ENCODE data around the gene RPS16.
A peak's percentile ranks its signal among the peaks of the same experiment; 100 is the strongest.

Gene RPS16

DNA sequence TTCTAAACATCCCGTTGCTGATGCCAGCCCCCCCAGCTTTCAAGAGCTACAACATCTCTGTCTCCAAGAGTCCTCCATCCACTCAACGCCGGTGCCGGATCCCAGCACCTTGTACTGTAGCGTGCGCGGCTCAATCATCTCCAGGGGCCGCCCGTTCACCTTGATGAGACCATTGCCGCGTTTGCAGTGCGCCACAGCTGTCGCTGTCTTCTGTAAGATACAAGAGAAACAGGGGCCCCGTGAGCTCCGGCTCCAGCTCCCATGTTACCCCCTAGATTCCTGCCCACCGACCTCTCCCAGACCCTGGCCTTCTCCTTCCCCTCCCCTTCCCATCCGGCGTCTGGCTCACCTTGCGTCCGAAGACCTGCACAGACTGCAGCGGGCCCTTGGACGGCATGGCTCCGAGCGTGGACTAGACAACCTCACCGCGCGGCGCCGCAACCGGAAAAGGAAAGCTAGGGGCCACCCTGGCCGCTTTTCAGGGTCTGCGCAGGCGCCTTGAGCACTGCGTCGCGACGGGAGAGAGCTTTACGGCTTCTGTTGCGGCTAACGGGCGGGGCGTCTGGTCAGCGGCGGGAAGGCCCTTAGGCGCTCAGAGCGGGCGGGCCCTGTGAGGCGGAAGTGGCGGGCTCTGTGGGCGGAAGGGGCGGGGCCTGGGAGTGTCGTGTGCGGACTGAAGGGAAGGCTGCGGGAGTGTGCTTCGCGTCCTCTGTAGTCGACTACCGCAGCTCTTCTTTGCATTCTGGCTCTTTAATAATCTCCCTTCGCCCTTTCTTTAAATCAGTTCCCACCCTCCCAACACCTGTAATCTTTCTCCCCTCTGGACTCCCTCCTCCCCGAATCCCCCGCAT, at the start of gene RPS16 (continued):
- TF ChIP-seq ZNF10 (tag by site-specific recombination; IDR thresholded peaks at IDR 0.05) (peak; percentile 12; the same call in 1 of the 2 replicates), KLF16 (tag by site-specific recombination; IDR thresholded peaks at IDR 0.05) (peak; percentile 93), ZNF174 (tag by site-specific recombination; IDR thresholded peaks at IDR 0.05) (no peak), ZBTB8A (tag by site-specific recombination; IDR thresholded peaks at IDR 0.05) (peak; percentile 75), ZNF423 (tag by site-specific recombination; IDR thresholded peaks at IDR 0.05) (no peak), GLIS1 (tag by site-specific recombination; IDR thresholded peaks at IDR 0.05) (peak; percentile 67), ZIC2 (tag by site-specific recombination; IDR thresholded peaks at IDR 0.05) (0 out of 2 replicates have a peak, but pooled peaks have one; percentile 24), ZNF157 (tag by site-specific recombination; IDR thresholded peaks at IDR 0.05) (peak; percentile 32; the same call in 1 of the 2 replicates), ZFHX2 (tag by site-specific recombination; conservative IDR thresholded peaks at IDR 0.05) (peak; percentile 92), ZNF654 (tag by site-specific recombination; IDR thresholded peaks at IDR 0.05; ENCODE audit: low read depth) (no peak), ZSCAN5A (tag by site-specific recombination; IDR thresholded peaks at IDR 0.05) (peak; percentile 61; the same call in 1 of the 2 replicates), ZNF792 (tag by site-specific recombination; IDR thresholded peaks at IDR 0.05) (no peak), GLIS2 (tag by site-specific recombination; IDR thresholded peaks at IDR 0.05) (peak; percentile 74), BCL11B (tag by site-specific recombination; IDR thresholded peaks at IDR 0.05; ENCODE audit: low read depth) (peak; percentile 94), ZNF416 (tag by site-specific recombination; IDR thresholded peaks at IDR 0.05) (no peak; the same call in 1 of the 2 replicates), ZNF514 (tag by site-specific recombination; IDR thresholded peaks at IDR 0.05) (no peak), ZNF202 (tag by site-specific recombination; IDR thresholded peaks at IDR 0.05; ENCODE audit: borderline replicate concordance) (no peak), ZFP3 (tag by site-specific recombination; IDR thresholded peaks at IDR 0.05; ENCODE audit: low read depth) (no peak), KLF10 (tag by site-specific recombination; IDR thresholded peaks at IDR 0.05) (peak; percentile 87), ZNF16 (tag by site-specific recombination; IDR thresholded peaks at IDR 0.05; ENCODE audit: low read depth) (peak; percentile 50; the same call in 1 of the 2 replicates), ZFP37 (tag by site-specific recombination; IDR thresholded peaks at IDR 0.05) (peak; percentile 99), ZNF175 (tag by site-specific recombination; IDR thresholded peaks at IDR 0.05) (no peak), ZNF398 (tag by site-specific recombination; IDR thresholded peaks at IDR 0.05) (no peak), ZNF530 (tag by site-specific recombination; IDR thresholded peaks at IDR 0.05; ENCODE audit: low read depth) (no peak), ZNF529 (tag by site-specific recombination; IDR thresholded peaks at IDR 0.05; ENCODE audit: insufficient replicate concordance) (no peak), ZNF248 (tag by site-specific recombination; IDR thresholded peaks at IDR 0.05) (no peak), FEZF1 (tag by site-specific recombination; IDR thresholded peaks at IDR 0.05) (no peak), ZNF510 (tag by site-specific recombination; IDR thresholded peaks at IDR 0.05; ENCODE audit: insufficient replicate concordance) (no peak)
- TF ChIP-seq, protein P1, sequence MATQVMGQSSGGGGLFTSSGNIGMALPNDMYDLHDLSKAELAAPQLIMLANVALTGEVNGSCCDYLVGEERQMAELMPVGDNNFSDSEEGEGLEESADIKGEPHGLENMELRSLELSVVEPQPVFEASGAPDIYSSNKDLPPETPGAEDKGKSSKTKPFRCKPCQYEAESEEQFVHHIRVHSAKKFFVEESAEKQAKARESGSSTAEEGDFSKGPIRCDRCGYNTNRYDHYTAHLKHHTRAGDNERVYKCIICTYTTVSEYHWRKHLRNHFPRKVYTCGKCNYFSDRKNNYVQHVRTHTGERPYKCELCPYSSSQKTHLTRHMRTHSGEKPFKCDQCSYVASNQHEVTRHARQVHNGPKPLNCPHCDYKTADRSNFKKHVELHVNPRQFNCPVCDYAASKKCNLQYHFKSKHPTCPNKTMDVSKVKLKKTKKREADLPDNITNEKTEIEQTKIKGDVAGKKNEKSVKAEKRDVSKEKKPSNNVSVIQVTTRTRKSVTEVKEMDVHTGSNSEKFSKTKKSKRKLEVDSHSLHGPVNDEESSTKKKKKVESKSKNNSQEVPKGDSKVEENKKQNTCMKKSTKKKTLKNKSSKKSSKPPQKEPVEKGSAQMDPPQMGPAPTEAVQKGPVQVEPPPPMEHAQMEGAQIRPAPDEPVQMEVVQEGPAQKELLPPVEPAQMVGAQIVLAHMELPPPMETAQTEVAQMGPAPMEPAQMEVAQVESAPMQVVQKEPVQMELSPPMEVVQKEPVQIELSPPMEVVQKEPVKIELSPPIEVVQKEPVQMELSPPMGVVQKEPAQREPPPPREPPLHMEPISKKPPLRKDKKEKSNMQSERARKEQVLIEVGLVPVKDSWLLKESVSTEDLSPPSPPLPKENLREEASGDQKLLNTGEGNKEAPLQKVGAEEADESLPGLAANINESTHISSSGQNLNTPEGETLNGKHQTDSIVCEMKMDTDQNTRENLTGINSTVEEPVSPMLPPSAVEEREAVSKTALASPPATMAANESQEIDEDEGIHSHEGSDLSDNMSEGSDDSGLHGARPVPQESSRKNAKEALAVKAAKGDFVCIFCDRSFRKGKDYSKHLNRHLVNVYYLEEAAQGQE (tag by site-specific recombination; IDR thresholded peaks at IDR 0.05) = no peak; the same call in 1 of the 2 replicates
- TF ChIP-seq, protein P2, sequence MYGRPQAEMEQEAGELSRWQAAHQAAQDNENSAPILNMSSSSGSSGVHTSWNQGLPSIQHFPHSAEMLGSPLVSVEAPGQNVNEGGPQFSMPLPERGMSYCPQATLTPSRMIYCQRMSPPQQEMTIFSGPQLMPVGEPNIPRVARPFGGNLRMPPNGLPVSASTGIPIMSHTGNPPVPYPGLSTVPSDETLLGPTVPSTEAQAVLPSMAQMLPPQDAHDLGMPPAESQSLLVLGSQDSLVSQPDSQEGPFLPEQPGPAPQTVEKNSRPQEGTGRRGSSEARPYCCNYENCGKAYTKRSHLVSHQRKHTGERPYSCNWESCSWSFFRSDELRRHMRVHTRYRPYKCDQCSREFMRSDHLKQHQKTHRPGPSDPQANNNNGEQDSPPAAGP (tag by site-specific recombination; IDR thresholded peaks at IDR 0.05) = peak; percentile 65
- TF ChIP-seq, protein P3, sequence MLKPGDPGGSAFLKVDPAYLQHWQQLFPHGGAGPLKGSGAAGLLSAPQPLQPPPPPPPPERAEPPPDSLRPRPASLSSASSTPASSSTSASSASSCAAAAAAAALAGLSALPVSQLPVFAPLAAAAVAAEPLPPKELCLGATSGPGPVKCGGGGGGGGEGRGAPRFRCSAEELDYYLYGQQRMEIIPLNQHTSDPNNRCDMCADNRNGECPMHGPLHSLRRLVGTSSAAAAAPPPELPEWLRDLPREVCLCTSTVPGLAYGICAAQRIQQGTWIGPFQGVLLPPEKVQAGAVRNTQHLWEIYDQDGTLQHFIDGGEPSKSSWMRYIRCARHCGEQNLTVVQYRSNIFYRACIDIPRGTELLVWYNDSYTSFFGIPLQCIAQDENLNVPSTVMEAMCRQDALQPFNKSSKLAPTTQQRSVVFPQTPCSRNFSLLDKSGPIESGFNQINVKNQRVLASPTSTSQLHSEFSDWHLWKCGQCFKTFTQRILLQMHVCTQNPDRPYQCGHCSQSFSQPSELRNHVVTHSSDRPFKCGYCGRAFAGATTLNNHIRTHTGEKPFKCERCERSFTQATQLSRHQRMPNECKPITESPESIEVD (tag by site-specific recombination; IDR thresholded peaks at IDR 0.05) = no peak
